IMR-90 (cell line): ENCODE measurements around the gene CLCN5. TPM values are rescaled to one million over a fixed set of nuclear protein-coding genes. Genes with fewer than 3 reads are reported as not detected.

Source experiments
- ATAC-seq: fragments of 200-7000 bp; cut with Tn5 transposase; 2 replicates; pipeline ENCODE4 v1.9.1; 2020; ENCODE audit warnings: low read depth, mild to moderate bottlenecking, moderate library complexity
- BruUV-seq: library from RNA; stranded (reverse); fragments of 400-500 nt; replicated peaks from 2 replicates; lab custom pipeline; 2021; lab: Mats Ljungman, UMichigan
- CTCF ChIA-PET: fragments of 300-600 bp; formaldehyde crosslinking; extraction: SDS; loops from one replicate; lab custom pipeline; 2021; ENCODE audit warnings: antibody characterized with exemption; lab: Yijun Ruan, JAX
- POLR2A ChIA-PET: fragments of 300-600 bp; sonication (Branson Sonifier 250); formaldehyde crosslinking; loops from one replicate; lab custom pipeline; 2022; ENCODE audit warnings: antibody characterized with exemption; ENCODE audit not compliant: unreplicated experiment; lab: Charles Lee
- DNase-seq: peaks from one replicate; pipeline ENCODE4 v3.0.0; 2013
- H2AFZ ChIP-seq: replicated peaks from 2 replicates; pipeline ENCODE3; 2013; ENCODE audit warnings: low read length, mild to moderate bottlenecking; ENCODE audit not compliant: poor library complexity
- H2AK5ac ChIP-seq: 2 replicates; pipeline ENCODE4 v1.6.1; 2013; ENCODE audit warnings: low read depth, low read length, inconsistent platforms
- H2AK9ac ChIP-seq: replicated peaks from 2 replicates; pipeline ENCODE3; 2013; ENCODE audit warnings: mild to moderate bottlenecking, low read depth, low read length, moderate library complexity; ENCODE audit not compliant: poor library complexity
- H2BK120ac ChIP-seq: 2 replicates; pipeline ENCODE4 v1.6.1; 2013; ENCODE audit warnings: low read depth, low read length, inconsistent platforms
- H2BK15ac ChIP-seq: 3 replicates; pipeline ENCODE4 v1.6.1; 2013; ENCODE audit warnings: low read depth, low read length, inconsistent platforms
- H2BK20ac ChIP-seq: 2 replicates; pipeline ENCODE4 v1.6.1; 2013; ENCODE audit warnings: low read depth, mild to moderate bottlenecking, inconsistent platforms, low read length, moderate library complexity
- H2BK5ac ChIP-seq: 2 replicates; pipeline ENCODE4 v1.6.1; 2013; ENCODE audit warnings: mild to moderate bottlenecking, low read depth, low read length, inconsistent platforms; ENCODE audit not compliant: poor library complexity, severe bottlenecking
- H3K14ac ChIP-seq: replicated peaks from 2 replicates; pipeline ENCODE4 v1.6.1; 2013; ENCODE audit warnings: low read depth, low read length, inconsistent platforms
- H3K18ac ChIP-seq: 2 replicates; pipeline ENCODE4 v1.6.1; 2013; ENCODE audit warnings: low read depth, low read length, control low read depth
- H3K23ac ChIP-seq: 2 replicates; pipeline ENCODE4 v1.6.1; 2013; ENCODE audit warnings: low read depth, low read length, inconsistent platforms
- H3K27ac ChIP-seq: 2 replicates; pipeline ENCODE4 v1.5.1; 2013; ENCODE audit warnings: mild to moderate bottlenecking, control low read depth, low read length; ENCODE audit not compliant: insufficient read depth
- H3K27me3 ChIP-seq: 2 replicates; pipeline ENCODE4 v1.6.1; 2013; ENCODE audit warnings: low read length; ENCODE audit not compliant: control insufficient read depth, insufficient read depth
- H3K36me3 ChIP-seq: 2 replicates; pipeline ENCODE4 v1.6.1; 2013; ENCODE audit warnings: low read length, mixed read lengths; ENCODE audit not compliant: control insufficient read depth, insufficient read depth
- H3K4ac ChIP-seq: 2 replicates; pipeline ENCODE4 v1.6.1; 2013; ENCODE audit warnings: low read depth, low read length, inconsistent platforms
- H3K4me1 ChIP-seq: 2 replicates; pipeline ENCODE4 v1.6.1; 2013; ENCODE audit warnings: low read length, mixed read lengths; ENCODE audit not compliant: control insufficient read depth, insufficient read depth
- H3K4me2 ChIP-seq: 2 replicates; pipeline ENCODE4 v1.6.1; 2013; ENCODE audit warnings: low read depth, mild to moderate bottlenecking, control low read depth, low read length, moderate library complexity
- H3K4me3 ChIP-seq: 2 replicates; pipeline ENCODE4 v1.5.1; 2013; ENCODE audit warnings: low read depth, mild to moderate bottlenecking, control low read depth, low read length, moderate library complexity; ENCODE audit not compliant: insufficient read depth
- H3K56ac ChIP-seq: 2 replicates; pipeline ENCODE4 v1.6.1; 2013; ENCODE audit warnings: low read length, inconsistent platforms; ENCODE audit not compliant: insufficient read depth; ENCODE audit errors: extremely low read depth
- H3K79me1 ChIP-seq, 2 experiments: 2 replicates each; pipeline ENCODE4 v1.6.1; 2013; ENCODE audit warnings: low read length in 2 of 2, inconsistent platforms in 1 of 2, low read depth in 1 of 2
- H3K9ac ChIP-seq: 2 replicates; pipeline ENCODE4 v1.6.1; 2013; ENCODE audit warnings: low read depth, low read length, control low read depth
- H3K9me1 ChIP-seq: 2 replicates; pipeline ENCODE4 v1.6.1; 2013; ENCODE audit warnings: low read length, inconsistent platforms; ENCODE audit not compliant: insufficient read depth
- H3K9me3 ChIP-seq: 2 replicates; pipeline ENCODE4 v1.6.1; 2013; ENCODE audit warnings: low read length; ENCODE audit not compliant: control insufficient read depth, insufficient read depth
- H4K20me1 ChIP-seq: 2 replicates; pipeline ENCODE4 v1.6.1; 2013; ENCODE audit warnings: low read length, inconsistent platforms; ENCODE audit not compliant: insufficient read depth
- H4K5ac ChIP-seq: 2 replicates; pipeline ENCODE4 v1.6.1; 2013; ENCODE audit warnings: mild to moderate bottlenecking, low read depth, low read length, control low read depth
- H4K8ac ChIP-seq, 2 experiments: 2 replicates each; pipeline ENCODE4 v1.6.1; 2013; ENCODE audit warnings: low read depth in 2 of 2, low read length in 2 of 2, control low read depth in 1 of 2, inconsistent platforms in 1 of 2
- H4K91ac ChIP-seq: 2 replicates; pipeline ENCODE4 v1.6.1; 2013; ENCODE audit warnings: low read depth, low read length, inconsistent platforms; ENCODE audit not compliant: insufficient read depth
- BHLHE40 ChIP-seq: fragments of 150-350 bp; IDR thresholded peaks from 2 replicates; pipeline ENCODE4 v1.6.1; 2016; ENCODE audit warnings: mild to moderate bottlenecking, low read depth, low read length
- CEBPB ChIP-seq: IDR thresholded peaks from 2 replicates; pipeline ENCODE4 v1.6.1; 2012; ENCODE audit warnings: low read depth, low read length, improper control_type of control experiment
- ELK1 ChIP-seq: fragments of 150-350 bp; IDR thresholded peaks from 2 replicates; pipeline ENCODE4 v1.6.1; 2016; ENCODE audit warnings: low read depth, mild to moderate bottlenecking, low read length, moderate library complexity, borderline replicate concordance
- FOS ChIP-seq: fragments of 150-350 bp; IDR thresholded peaks from 2 replicates; pipeline ENCODE4 v1.6.1; 2016; ENCODE audit warnings: low read depth, low read length
- MAFK ChIP-seq: IDR thresholded peaks from 2 replicates; pipeline ENCODE4 v1.6.1; 2012; ENCODE audit warnings: low read depth, low read length, improper control_type of control experiment
- MAZ ChIP-seq: IDR thresholded peaks from 2 replicates; pipeline ENCODE4 v1.6.1; 2012; ENCODE audit warnings: low read depth, mild to moderate bottlenecking, low read length, improper control_type of control experiment, moderate library complexity, borderline replicate concordance
- MXI1 ChIP-seq: IDR thresholded peaks from 2 replicates; pipeline ENCODE4 v1.6.1; 2012; ENCODE audit warnings: low read depth, mild to moderate bottlenecking, low read length, moderate library complexity, borderline replicate concordance
- NFE2L2 ChIP-seq: fragments of 150-350 bp; IDR thresholded peaks from 2 replicates; pipeline ENCODE4 v1.6.1; 2016; ENCODE audit warnings: low read depth, mild to moderate bottlenecking, low read length
- POLR2A ChIP-seq: IDR thresholded peaks from 2 replicates; pipeline ENCODE4 v1.6.1; 2012; ENCODE audit warnings: mild to moderate bottlenecking, low read depth, low read length
- RAD21 ChIP-seq: IDR thresholded peaks from 2 replicates; pipeline ENCODE4 v1.6.1; 2012; ENCODE audit warnings: low read length, improper control_type of control experiment
- RCOR1 ChIP-seq: IDR thresholded peaks from 2 replicates; pipeline ENCODE4 v1.6.1; 2012; ENCODE audit warnings: mild to moderate bottlenecking, low read length, improper control_type of control experiment; ENCODE audit not compliant: insufficient replicate concordance
- RFX5 ChIP-seq: IDR thresholded peaks from 2 replicates; pipeline ENCODE4 v1.8.0; 2012; ENCODE audit warnings: low read depth, mild to moderate bottlenecking, low read length, moderate library complexity
- SMC3 ChIP-seq: fragments of 150-350 bp; IDR thresholded peaks from 2 replicates; pipeline ENCODE4 v1.6.1; 2016; ENCODE audit warnings: low read depth, mild to moderate bottlenecking, antibody characterized with exemption, low read length, moderate library complexity
- USF2 ChIP-seq: fragments of 150-350 bp; IDR thresholded peaks from 2 replicates; pipeline ENCODE4 v1.6.1; 2017; ENCODE audit warnings: mild to moderate bottlenecking, antibody characterized with exemption, low read length, low read depth
- WGBS, 2 experiments: methylation state at CpG; one replicate each; pipeline versions ENCODE4 v1.1.5 to v1.1.7; 2013; ENCODE audit warnings: missing lambda C conversion rate in 2 of 2; ENCODE audit not compliant: insufficient read length in 1 of 2; ENCODE audit errors: extremely low coverage in 2 of 2; 5-methylcytosine and 5-hydroxymethylcytosine counted together
- dilution Hi-C: fragments of 300-500 bp; cut with HindIII; formaldehyde crosslinking; loops from one replicate; pipeline ENCODE4 v1.14.3; 2018; ENCODE audit warnings: low sequenced_read_pairs; ENCODE audit not compliant: unreplicated experiment
- in situ Hi-C: fragments of 300-500 bp; cut with MboI; formaldehyde crosslinking; loops from 3 replicates; pipeline ENCODE4 v1.14.3; 2019; ENCODE audit warnings: low sequenced_read_pairs, inconsistent platforms, mixed read lengths
- intact Hi-C: fragments of 100-400 bp; cut with micrococcal nuclease; formaldehyde crosslinking; loops from 2 replicates; pipeline ENCODE4 v1.10.0; 2022
- polyA plus RNA-seq, 3 experiments: library from polyadenylated mRNA; depleted of rRNA; stranded (reverse); fragments of >200 nt; gene quantifications; 2 replicates each; pipeline ENCODE4 v1.2.3, GENCODE V29; 2012; ENCODE audit warnings: low replicate concordance in 1 of 3
- total RNA-seq: library from RNA; depleted of rRNA; stranded (reverse); fragments of >200 nt; gene quantifications from 2 replicates; pipeline ENCODE4 v1.2.3, GENCODE V29; 2012

Gene CLCN5
- total and polyA plus RNA-seq, 2 of the 4 experiments (the other 2 are of a cell fraction) = 1.4 to 5.9 TPM

DNA sequence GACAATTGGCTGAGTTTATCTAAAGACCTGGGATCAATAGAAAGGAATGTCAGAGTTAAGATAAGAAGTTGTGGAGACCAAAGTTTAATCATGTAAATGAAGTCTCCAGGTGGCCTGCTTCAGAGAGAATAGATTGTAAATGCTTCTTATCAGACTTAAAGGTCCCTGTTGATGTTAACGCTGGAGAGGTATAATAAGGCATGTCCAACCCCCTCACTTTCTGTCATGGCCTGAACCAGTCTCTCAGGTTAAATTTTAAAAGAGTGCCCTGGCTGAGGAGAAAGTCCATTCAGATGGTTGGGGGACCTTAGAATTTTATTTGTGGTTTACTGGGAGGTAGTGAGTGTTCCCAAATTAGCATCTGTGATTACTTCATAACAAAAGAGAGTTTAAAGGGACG, 191.7 kb downstream of the CLCN5 start:
- ATAC-seq (no peak), DNase-seq (no peak)
- Histone ChIP-seq H2BK5ac (no peak overlapping the region), H3K9ac (no peak overlapping the region), H2AK9ac (no peak overlapping the region), H3K9me1 (no peaks in the 10 kb centered on the region), H3K14ac (no peak overlapping the region), H3K4ac (no peak overlapping the region), H2BK120ac (no peak overlapping the region), H3K56ac (no peak overlapping the region), H3K23ac (no peak overlapping the region), H3K9me3 (no peaks in the 10 kb centered on the region), H4K91ac (no peak overlapping the region), H2AFZ (no peak overlapping the region), H2AK5ac (no peak overlapping the region), H2BK20ac (no peak overlapping the region), H3K4me1 (no peaks in the 10 kb centered on the region), H3K79me1 (no peaks in the 10 kb centered on the region), H3K18ac (no peak overlapping the region), H3K27ac (no peak overlapping the region), H3K36me3 (no peaks in the 10 kb centered on the region), H3K27me3 (peaks cover 3% of the 10 kb centered on the region; the same call in 1 of the 2 replicates), H2BK15ac (no peak overlapping the region), H4K8ac (no peak overlapping the region), H3K4me3 (no peak overlapping the region), H3K4me2 (no peak overlapping the region), H4K20me1 (no peaks in the 10 kb centered on the region), H4K5ac (no peak overlapping the region)
- intact Hi-C loops = no loop called here
- no CpG with 5 or more reads among the region's 2 CpGs for WGBS, 2 experiments
- no TSS peak for BruUV-seq
- dilution Hi-C loops = no loop called here
- TF ChIP-seq POLR2A = no peak
- TF ChIP-seq SMC3 = no peak
- no peak for TF ChIP-seq USF2
- TF ChIP-seq CEBPB = no peak
- TF ChIP-seq NFE2L2 = no peak
- TF ChIP-seq RAD21 = no peak
- TF ChIP-seq MXI1 = no peak
- no peak for TF ChIP-seq FOS
- no peak for TF ChIP-seq RFX5
- no peak for TF ChIP-seq MAZ
- no peak for TF ChIP-seq BHLHE40
- no peak for TF ChIP-seq RCOR1
- no peak for TF ChIP-seq ELK1
- no peak for TF ChIP-seq MAFK
- ChIA-PET POLR2A (no interaction called here), CTCF (no interaction called here)
- in situ Hi-C loops = no loop called here
